Measurements from ENCODE around the gene TPRX1.
"Not testable (repeated sequence)": the region's sequence is repeated elsewhere in the genome, so short reads cannot be mapped to it uniquely, and the experiment has no call there.

TPRX1 gene

GRCh38 chr19:47798904-47799266, 5.5 kb downstream of the TPRX1 start:
- no peak for DNase-seq

DNA sequence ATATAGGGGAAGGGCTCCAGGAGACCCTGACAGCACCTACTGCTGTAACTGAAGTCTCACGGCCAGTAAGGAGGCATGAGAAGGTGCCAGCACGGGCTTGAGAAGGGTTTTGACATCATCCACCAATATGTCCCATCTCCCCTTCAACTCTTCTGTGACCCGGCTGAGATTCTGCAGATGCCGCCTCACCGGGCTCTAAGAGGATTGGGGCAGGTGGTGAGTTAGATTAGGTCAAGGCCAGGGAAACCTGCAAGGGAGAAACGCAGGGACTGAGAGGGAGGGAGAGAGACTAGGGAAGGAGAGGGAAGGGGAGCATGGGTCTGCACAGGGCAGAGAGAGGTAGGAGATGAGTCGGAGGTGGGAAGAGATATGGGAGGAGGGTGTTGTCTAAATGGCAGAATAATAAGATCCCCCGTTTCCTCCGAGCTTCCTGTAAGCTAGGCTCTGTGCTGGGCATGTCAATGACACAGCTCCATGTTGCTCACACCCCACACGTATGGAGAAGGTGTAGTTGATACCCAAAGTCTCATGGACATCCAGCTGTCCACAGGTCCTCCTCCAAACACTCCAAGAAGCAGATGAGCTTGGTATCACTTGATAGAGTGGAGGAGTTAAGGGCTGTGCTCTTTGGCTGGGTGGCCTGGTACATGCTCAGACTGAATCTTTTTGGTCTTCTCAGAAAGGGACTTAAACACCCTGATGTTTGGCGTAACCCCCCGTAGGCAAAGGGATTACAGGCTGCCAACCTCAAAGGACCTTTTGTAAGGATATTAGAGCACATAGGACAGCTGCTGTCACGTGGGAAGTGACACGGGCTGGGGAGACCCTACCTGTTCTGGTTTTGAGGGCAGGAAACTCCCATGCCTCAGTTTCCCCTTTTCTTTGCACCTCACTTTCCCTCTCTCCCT, 6.1 kb downstream of the TPRX1 start:
- DNase-seq: no peak

DNA sequence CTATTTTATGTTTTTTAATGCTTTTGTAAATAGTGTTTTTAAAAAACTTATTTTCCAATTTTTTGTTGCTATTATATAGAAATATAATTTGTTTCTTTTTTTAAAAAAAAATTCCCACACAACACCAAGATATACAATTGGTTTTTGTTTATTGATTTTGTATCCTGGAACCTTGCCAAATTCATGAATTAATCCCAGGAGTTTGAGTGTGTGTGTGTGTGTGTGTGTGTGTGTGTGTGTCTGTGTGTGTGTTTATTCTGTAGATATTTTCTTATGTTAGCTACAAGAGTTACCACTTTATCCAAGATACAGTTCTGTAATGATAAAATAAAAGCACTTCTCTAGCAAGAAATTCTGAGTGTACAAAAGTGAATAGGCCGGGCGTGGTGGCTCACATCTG, 7.6 kb downstream of the TPRX1 start:
- DNase-seq: no peak

GRCh38 chr19:47794526-47794925, 9.8 kb downstream of the TPRX1 start:
- DNase-seq: no peak

DNA sequence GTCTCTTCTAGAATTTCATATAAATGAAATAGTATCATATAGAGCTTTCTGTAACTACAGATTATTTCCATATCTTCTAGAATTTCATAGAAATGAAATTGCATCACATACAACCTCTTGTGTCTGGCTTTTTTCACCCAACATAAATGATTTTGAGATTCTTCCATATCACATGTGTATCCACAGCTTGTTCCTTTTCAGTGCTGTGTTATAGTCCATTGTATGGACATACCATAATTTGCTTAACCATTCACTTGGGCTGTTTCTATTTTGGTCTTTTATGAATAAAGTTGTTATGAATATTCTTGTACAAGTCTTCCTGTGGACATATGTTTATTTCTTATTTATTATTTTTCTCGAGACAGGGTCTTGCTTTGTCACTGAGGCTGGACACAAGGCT, 11.7 kb downstream of the TPRX1 start:
- no peak for DNase-seq

DNA sequence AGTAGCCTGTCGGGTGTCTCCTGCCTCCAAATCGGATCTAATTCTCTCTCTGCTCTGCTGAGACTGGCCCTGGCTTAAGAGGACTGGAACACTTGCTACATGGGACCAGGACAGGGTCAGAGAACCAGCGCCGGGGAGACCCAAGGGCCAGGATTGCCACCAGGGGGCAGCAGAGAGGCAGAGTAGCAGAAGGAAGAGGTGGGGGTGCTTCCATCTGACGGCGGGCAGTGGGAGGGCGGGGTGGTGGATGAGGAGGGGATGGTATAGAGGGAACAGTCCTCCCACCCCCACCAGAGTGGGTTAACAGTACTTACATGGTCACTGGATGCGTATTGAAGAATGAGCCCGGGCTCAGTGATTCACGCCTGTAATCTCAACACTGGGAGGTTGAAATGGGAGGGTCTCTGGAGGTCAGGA, 13.9 kb downstream of the TPRX1 start:
- peak; percentile 62 for DNase-seq

DNA sequence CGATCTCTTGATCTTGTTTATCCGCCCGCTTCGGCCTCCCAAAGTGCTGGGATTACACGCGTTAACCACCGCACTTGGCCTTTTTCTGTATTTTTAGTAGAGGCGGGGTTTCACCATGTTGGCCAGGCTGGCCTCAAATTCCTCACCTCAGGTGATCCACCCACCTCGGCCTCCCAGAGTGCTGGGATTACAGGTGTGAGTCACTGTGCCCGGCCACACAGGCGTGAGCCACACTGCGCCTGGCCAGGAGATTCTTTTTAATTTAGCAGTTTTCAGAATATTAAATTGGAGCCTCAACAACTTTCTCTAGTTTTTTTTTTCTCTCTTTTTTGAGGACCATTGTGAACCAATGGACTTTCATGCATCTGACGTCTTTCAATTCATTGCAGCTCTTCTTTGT, 14.5 kb downstream of the TPRX1 start:
- DNase-seq: not testable (repeated sequence)

GRCh38 chr19:47787307-47787706, 17.0 kb downstream of the TPRX1 start:
- DNase-seq: not testable (repeated sequence)

- DNase-seq: no peak
These were observed 17.8 kb downstream of the TPRX1 start for GRCh38 chr19:47786566-47786965.

DNA sequence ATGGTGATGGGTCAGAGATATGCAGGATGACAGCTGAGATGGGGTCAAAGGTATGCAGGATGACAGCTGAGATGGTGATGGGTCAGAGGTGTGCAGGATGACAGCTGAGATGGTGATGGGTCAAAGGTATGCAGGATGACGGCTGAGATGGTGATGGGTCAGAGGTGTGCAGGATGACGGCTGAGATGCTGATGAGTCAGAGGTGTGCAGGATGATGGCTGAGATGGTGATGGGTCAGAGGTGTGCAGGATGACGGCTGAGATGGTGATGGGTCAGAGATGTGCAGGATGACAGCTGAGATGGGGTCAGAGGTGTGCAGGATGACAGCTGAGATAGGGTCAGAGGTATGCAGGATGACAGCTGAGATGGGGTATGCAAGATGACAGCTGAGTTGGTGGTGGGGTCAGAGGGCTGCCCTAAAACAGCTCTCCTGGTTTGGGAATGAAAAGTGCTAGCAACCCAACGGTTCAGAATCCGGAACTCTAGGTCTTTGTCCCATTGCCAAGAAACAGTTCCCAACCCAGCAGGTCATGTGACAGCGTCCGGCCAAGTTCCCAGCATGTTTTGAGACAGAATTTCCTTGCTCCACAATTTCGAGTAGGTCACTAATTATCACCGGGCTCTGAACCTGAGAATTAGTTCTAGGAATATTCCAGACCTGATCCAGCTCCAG, 22.6 kb downstream of the TPRX1 start:
- DNase-seq: no peak

DNA sequence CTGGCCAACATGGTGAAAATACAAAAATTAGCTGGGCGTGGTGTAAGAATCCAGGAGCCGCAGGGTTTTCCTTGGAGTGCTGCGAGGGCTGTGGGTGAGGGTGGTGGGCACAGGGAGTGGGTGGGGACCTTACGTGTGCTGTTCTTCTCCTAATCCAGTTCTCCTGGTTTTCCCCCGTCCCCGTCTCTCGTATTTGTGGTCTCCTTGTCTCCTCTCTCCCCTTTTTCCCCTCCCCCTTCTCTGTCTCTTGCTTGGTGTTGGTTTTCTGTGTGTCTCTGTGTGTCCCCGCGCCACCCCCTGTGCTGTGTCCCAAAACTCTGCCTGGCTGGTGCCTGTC, 24.2 kb downstream of the TPRX1 start:
- no peak for DNase-seq

- no peak for DNase-seq
These were observed 24.7 kb downstream of the TPRX1 start for GRCh38 chr19:47779524-47780214.

- DNase-seq: no peak
These were observed 25.4 kb downstream of the TPRX1 start for GRCh38 chr19:47778954-47779351.

- peak; percentile 67 for DNase-seq
These were observed 26.1 kb downstream of the TPRX1 start, which contains the start of gene SELENOW for GRCh38 chr19:47778049-47778953. TSS of gene SELENOW (plus strand) at chr19:47778703. CDS start at chr19:47778786, 83 bp downstream.

- DNase-seq: not testable (repeated sequence)
These were observed 26.9 kb downstream of the TPRX1 start for GRCh38 chr19:47777245-47778048.

- no peak for DNase-seq
These were observed 27.8 kb downstream of the TPRX1 start for GRCh38 chr19:47776568-47776967.

DNA sequence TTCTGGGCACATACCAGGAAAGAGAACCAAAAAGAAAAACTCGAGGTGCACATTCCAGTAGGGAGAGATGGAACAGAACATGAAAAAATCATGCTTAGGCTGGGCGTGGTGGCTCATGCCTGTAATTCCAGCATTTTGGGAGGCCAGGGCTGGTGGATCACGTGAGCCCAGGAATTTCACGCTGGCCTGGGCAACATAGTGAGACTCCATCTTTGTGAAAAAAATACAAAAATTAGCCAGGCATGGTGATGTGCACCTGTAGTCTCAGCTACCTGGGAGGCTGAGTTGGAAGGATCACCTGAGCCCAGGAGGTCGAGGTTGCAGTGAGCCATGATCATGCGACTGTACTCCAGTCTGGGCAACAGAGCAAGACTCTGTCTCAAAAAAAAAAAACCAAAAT, 33.1 kb downstream of the TPRX1 start:
- DNase-seq: not testable (repeated sequence)

GRCh38 chr19:47769534-47769933, 34.8 kb downstream of the TPRX1 start:
- DNase-seq: no peak

DNA sequence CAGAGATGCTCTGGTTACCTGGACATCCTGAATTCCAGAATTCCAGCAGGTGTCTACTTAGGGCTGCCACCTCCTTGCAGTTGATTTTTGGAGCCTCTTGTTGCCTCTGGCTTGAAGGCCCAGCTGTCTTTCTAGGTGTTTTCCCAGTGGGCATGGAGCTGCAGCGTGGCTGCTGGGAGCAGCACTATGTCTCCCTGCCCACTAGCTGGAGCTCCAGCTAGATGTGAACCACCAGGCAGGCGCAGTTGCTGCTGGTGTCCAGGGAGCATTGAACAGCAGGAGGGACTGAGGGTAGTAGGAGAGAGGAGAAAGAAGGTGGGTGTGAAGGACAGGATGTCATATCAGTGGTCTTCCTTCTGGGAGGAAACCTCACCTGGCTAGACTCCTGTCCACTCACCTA, 35.7 kb downstream of the TPRX1 start:
- DNase-seq: no peak

- DNase-seq: no peak
These were observed 37.0 kb downstream of the TPRX1 start for GRCh38 chr19:47767349-47767748.

DNA sequence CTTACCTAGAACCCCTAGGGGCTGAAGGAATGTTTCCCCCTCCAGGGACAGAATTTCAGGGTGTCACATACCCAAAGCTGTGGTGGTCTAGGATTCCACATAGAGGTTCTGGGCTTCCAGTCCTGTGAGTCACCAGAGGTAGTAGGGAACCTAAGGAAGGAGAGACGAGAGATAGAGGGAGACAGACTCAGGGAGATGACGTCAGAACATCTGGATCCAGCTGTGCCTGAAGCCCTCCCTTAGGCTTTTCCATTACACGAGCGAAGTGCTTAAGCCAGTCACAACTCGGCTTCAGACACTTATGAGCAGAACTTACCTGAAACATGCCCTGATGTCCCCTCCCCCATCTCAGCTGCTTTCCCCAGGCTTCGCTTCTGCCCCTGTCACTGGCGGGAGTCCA, 37.7 kb downstream of the TPRX1 start:
- peak; percentile 24 for DNase-seq

DNA sequence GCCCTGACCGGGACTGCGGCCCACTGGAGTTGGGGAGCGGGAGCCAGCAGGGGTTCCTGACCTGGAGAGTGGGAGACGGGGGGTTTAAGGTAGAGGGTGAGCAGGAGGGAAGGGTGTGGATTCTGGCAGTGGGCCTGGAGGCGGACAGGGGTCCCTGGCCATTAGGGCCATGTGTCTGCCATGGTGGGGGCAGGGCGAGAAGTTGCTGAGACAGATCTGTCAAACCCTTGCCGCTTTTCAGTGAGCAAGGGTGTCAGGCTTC, 38.1 kb downstream of the TPRX1 start:
- DNase-seq: no peak

Measured in fibroblast of upper back skin (primary cell).